ENCODE measurements around the gene ZFAND6. TPM values are rescaled to one million over a fixed set of nuclear protein-coding genes. Genes with fewer than 3 reads are reported as not detected.

Gene ZFAND6
- total RNA-seq, 4 donors from 2014 or later, result 75.9 to 154 (median 81.0) TPM

- no peak for TF ChIP-seq POLR2A (IDR thresholded peaks at IDR 0.05)
- TF ChIP-seq CTCF (IDR thresholded peaks at IDR 0.05), result no peak
- Histone ChIP-seq H3K27me3 (no peaks in the 10 kb centered on the region), H3K27ac (no peak overlapping the region), H3K4me1 (no peaks in the 10 kb centered on the region), H3K4me3 (no peak overlapping the region), H3K36me3 (no peaks in the 10 kb centered on the region), H3K9me3 (no peaks in the 10 kb centered on the region)
- DNase-seq, result no peak
Measured at GRCh38 chr15:80026754-80027153, 32.7 kb upstream of the ZFAND6 start.

- peaks cover 0 to 12% (median 9%) of the 10 kb centered on the region in 4 donors for H3K4me1 ChIP-seq
- H3K27me3 ChIP-seq, result no peaks in the 10 kb centered on the region
- H3K27ac ChIP-seq, result no peak overlapping the region
- no peak for DNase-seq
- TF ChIP-seq POLR2A (IDR thresholded peaks at IDR 0.05), result no peak
- TF ChIP-seq CTCF (IDR thresholded peaks at IDR 0.05), result no peak
- no peaks in the 10 kb centered on the region for H3K36me3 ChIP-seq
- H3K9me3 ChIP-seq, result no peaks in the 10 kb centered on the region
- no peak overlapping the region for H3K4me3 ChIP-seq
Measured at GRCh38 chr15:80028937-80029336, 30.5 kb upstream of the ZFAND6 start.

GRCh38 chr15:80031841-80032240, 27.6 kb upstream of the ZFAND6 start:
- peaks cover 0 to 12% (median 9%) of the 10 kb centered on the region in 4 donors for H3K4me1 ChIP-seq
- H3K27ac ChIP-seq, result peak overlapping the region in 1 of 4 donors; percentile 50
- H3K4me3 ChIP-seq, result no peak overlapping the region
- no peaks in the 10 kb centered on the region for H3K36me3 ChIP-seq
- H3K9me3 ChIP-seq, result no peaks in the 10 kb centered on the region
- no peak for DNase-seq
- no peak for TF ChIP-seq POLR2A (IDR thresholded peaks at IDR 0.05)
- TF ChIP-seq CTCF (IDR thresholded peaks at IDR 0.05), result no peak
- no peaks in the 10 kb centered on the region for H3K27me3 ChIP-seq

GRCh38 chr15:80034629-80035028, 24.8 kb upstream of the ZFAND6 start:
- TF ChIP-seq CTCF (IDR thresholded peaks at IDR 0.05) (no peak), POLR2A (IDR thresholded peaks at IDR 0.05) (no peak)
- Histone ChIP-seq H3K36me3 (no peaks in the 10 kb centered on the region), H3K4me3 (no peak overlapping the region), H3K27me3 (no peaks in the 10 kb centered on the region), H3K9me3 (no peaks in the 10 kb centered on the region), H3K4me1 (peaks cover 0 to 12% (median 9%) of the 10 kb centered on the region in 4 donors), H3K27ac (no peak overlapping the region)
- no peak for DNase-seq

GRCh38 chr15:80036071-80036470, 23.4 kb upstream of the ZFAND6 start:
- no peak for DNase-seq
- no peak for TF ChIP-seq POLR2A (IDR thresholded peaks at IDR 0.05)
- no peak for TF ChIP-seq CTCF (IDR thresholded peaks at IDR 0.05)
- Histone ChIP-seq H3K9me3 (no peaks in the 10 kb centered on the region), H3K36me3 (no peaks in the 10 kb centered on the region), H3K4me3 (no peak overlapping the region), H3K27me3 (no peaks in the 10 kb centered on the region), H3K4me1 (peaks cover 0 to 12% (median 9%) of the 10 kb centered on the region in 4 donors), H3K27ac (no peak overlapping the region)

Measured in Peyer's patch (tissue), 4 donors.